T-cell (primary cell): Measurements from ENCODE around the gene CDC42SE2. TPM values are rescaled to one million over a fixed set of nuclear protein-coding genes. Genes with fewer than 3 reads are reported as not detected.

Experiments used
- ATAC-seq, 4 experiments: fragments of 200-7000 bp in 3 of 4; fragments of 150-1000 bp in 1 of 4; cut with Tn5 transposase; replicated peaks in 1 of 4; 1 replicate in 3 of 4; 2 replicates in 1 of 4; pipeline ENCODE4 v1.10.0; 2021; ENCODE audit warnings: moderate library complexity in 3 of 4, mild to moderate bottlenecking in 2 of 4, moderate number of reproducible peaks in 1 of 4
- CTCF ChIA-PET, 2 donors: fragments of 300-600 bp; sonication (Branson Sonifier 250); formaldehyde crosslinking; loops; one replicate each; lab custom pipeline; 2022; ENCODE audit warnings: antibody characterized with exemption in 2 of 2; lab: Charles Lee
- POLR2A ChIA-PET, 2 donors: fragments of 300-600 bp; sonication (Branson Sonifier 250); formaldehyde crosslinking; loops; one replicate each; lab custom pipeline; 2022; ENCODE audit warnings: antibody characterized with exemption in 2 of 2; lab: Charles Lee
- DNase-seq, 35 experiments: peaks; one replicate each; pipeline versions ENCODE4 v3.0.0 to v3.0.0-alpha.2; 2013 to 2023
- H3K27ac ChIP-seq: one replicate; pipeline ENCODE4 v1.5.1; 2013; ENCODE audit warnings: low read length
- H3K27me3 ChIP-seq, 2 experiments: replicated peaks in 1 of 2; 1 replicate in 1 of 2; 2 replicates in 1 of 2; pipeline versions ENCODE4 v1.6.1 to v1.7.0; 2013; ENCODE audit warnings: low read length in 1 of 2, mixed read lengths in 1 of 2; ENCODE audit not compliant: control insufficient read depth in 2 of 2, insufficient read depth in 2 of 2; ENCODE audit errors: extremely low read depth in 1 of 2
- H3K36me3 ChIP-seq, 2 donors: 1 replicate in 1 of 2; 2 replicates in 1 of 2; pipeline versions ENCODE4 v1.6.1 to v1.7.0; 2013; ENCODE audit warnings: low read length in 1 of 2; ENCODE audit not compliant: control insufficient read depth in 2 of 2, insufficient read depth in 1 of 2; ENCODE audit errors: extremely low read depth in 1 of 2
- H3K4me1 ChIP-seq, 2 experiments: 1 replicate in 1 of 2; 2 replicates in 1 of 2; pipeline versions ENCODE4 v1.6.1 to v1.7.0; 2013; ENCODE audit warnings: low read length in 2 of 2, mixed read lengths in 1 of 2; ENCODE audit not compliant: insufficient read depth in 2 of 2, control insufficient read depth in 1 of 2; ENCODE audit errors: extremely low read depth in 1 of 2
- H3K4me3 ChIP-seq, 2 donors: 1 replicate in 1 of 2; 2 replicates in 1 of 2; pipeline versions ENCODE4 v1.5.1 to v1.7.0; 2013; ENCODE audit warnings: mild to moderate bottlenecking in 2 of 2, low read length in 1 of 2, moderate library complexity in 1 of 2; ENCODE audit not compliant: control insufficient read depth in 1 of 2; ENCODE audit errors: extremely low read depth in 1 of 2
- H3K9me3 ChIP-seq: 2 replicates; pipeline ENCODE4 v1.7.0; 2013
- H3K27ac Mint-ChIP-seq, 2 donors: one replicate each; pipeline ENCODE4 v1.8.0; 2020 to 2021; ENCODE audit warnings: mild to moderate bottlenecking in 2 of 2, mixed read lengths in 2 of 2
- H3K27me3 Mint-ChIP-seq, 2 donors: one replicate each; pipeline ENCODE4 v1.8.0; 2021 to 2022; ENCODE audit warnings: mixed read lengths in 2 of 2
- H3K36me3 Mint-ChIP-seq: one replicate; pipeline ENCODE4 v1.8.0; 2021; ENCODE audit warnings: mixed read lengths
- H3K4me1 Mint-ChIP-seq, 3 donors: one replicate each; pipeline ENCODE4 v1.8.0; 2020 to 2022; ENCODE audit warnings: mixed read lengths in 3 of 3, mild to moderate bottlenecking in 1 of 3
- H3K4me3 Mint-ChIP-seq, 3 donors: one replicate each; pipeline ENCODE4 v1.8.0; 2020 to 2022; ENCODE audit warnings: mild to moderate bottlenecking in 3 of 3, mixed read lengths in 3 of 3, moderate library complexity in 3 of 3
- H3K9me3 Mint-ChIP-seq, 3 donors: one replicate each; pipeline ENCODE4 v1.8.0; 2020 to 2022; ENCODE audit warnings: mixed read lengths in 3 of 3
- WGBS: methylation state at CpG from one replicate; pipeline ENCODE4 v1.1.5; 2013; ENCODE audit warnings: missing lambda C conversion rate; ENCODE audit not compliant: insufficient coverage; 5-methylcytosine and 5-hydroxymethylcytosine counted together
- total RNA-seq, 35 experiments: library from RNA in 6 of 35; stranded (reverse) in 6 of 35; fragments of 120-200 nt in 1 of 35; gene quantifications; one replicate each; pipeline versions ENCODE4 v1.2.1 to v1.2.4 and lab custom pipeline; 2013 to 2026

The CDC42SE2 gene
- total RNA-seq, 5 donors from 2014 or later (not counting 1 experiment from before 2014, with no cell fraction given) = 229 to 259 (median 238) TPM

GRCh38 chr5:131285703-131286399 is 22.0 kb downstream of the CDC42SE2 start:
- Histone ChIP-seq H3K9me3 (no peaks in the 10 kb centered on the region), H3K27ac (peak overlapping the region; percentile 55), H3K4me1 (peaks cover 58 to 68% of the 10 kb centered on the region in 2 experiments), H3K27me3 (no peaks in the 10 kb centered on the region), H3K36me3 (peaks cover 0 to 15% of the 10 kb centered on the region in 2 donors), H3K4me3 (no peak overlapping the region)
- Mint-ChIP-seq H3K4me3 (peak overlapping the region; percentile 46 to 75 (median 47)), H3K4me1 (peaks cover 84 to 87% (median 86%) of the 10 kb centered on the region in 3 donors), H3K27me3 (no peaks in the 10 kb centered on the region), H3K9me3 (no peaks in the 10 kb centered on the region), H3K27ac (peak overlapping the region; percentile 84 to 91), H3K36me3 (peaks cover 20% of the 10 kb centered on the region)
- ChIA-PET POLR2A (interaction anchor here (0.5 to 1.3 kb wide), 14 partner anchors 9 to 252 kb away, joined by 3 to 7 read pairs (median 4); partner anchors contain the start of gene CDC42SE2 (in 1 of the 2)), CTCF (interaction anchor here (0.5 to 1.3 kb wide), 14 partner anchors 10 to 878 kb away, joined by 3 to 11 read pairs (median 4); no protein-coding TSS in a partner anchor)
- no CpG with 5 or more reads among the region's 1 CpG for WGBS
- ATAC-seq (peak in 1 of 4 experiments; percentile 4), DNase-seq (no peak)

- peaks cover 0 to 15% of the 10 kb centered on the region in 2 donors for H3K36me3 ChIP-seq
- H3K36me3 Mint-ChIP-seq = peaks cover 20% of the 10 kb centered on the region
- peak overlapping the region in 1 of 2 donors; percentile 91 for H3K27ac Mint-ChIP-seq
- ChIA-PET POLR2A (interaction anchor here (0.5 to 1.3 kb wide), 6 partner anchors 13 to 251 kb away, joined by 3 to 5 read pairs (median 4); no protein-coding TSS in a partner anchor), CTCF (interaction anchor here (0.6 to 1.3 kb wide), 4 partner anchors 20 to 23 kb away, joined by 3 to 11 read pairs (median 4); no protein-coding TSS in a partner anchor)
- H3K27ac ChIP-seq = peak overlapping the region; percentile 55
- no peaks in the 10 kb centered on the region for H3K9me3 Mint-ChIP-seq
- H3K9me3 ChIP-seq = no peaks in the 10 kb centered on the region
- H3K4me1 Mint-ChIP-seq = peaks cover 84 to 86% (median 86%) of the 10 kb centered on the region in 3 donors
- H3K27me3 ChIP-seq = no peaks in the 10 kb centered on the region
- H3K4me3 ChIP-seq = no peak overlapping the region
- peaks cover 61 to 68% of the 10 kb centered on the region in 2 experiments for H3K4me1 ChIP-seq
- DNase-seq (no peak), ATAC-seq (no peak)
- H3K27me3 Mint-ChIP-seq = no peaks in the 10 kb centered on the region
- peak overlapping the region in 1 of 3 donors; percentile 34 for H3K4me3 Mint-ChIP-seq
- WGBS = no CpG with 5 or more reads among the region's 5 CpGs
These were observed 22.5 kb downstream of the CDC42SE2 start for GRCh38 chr5:131286400-131286715.

DNA sequence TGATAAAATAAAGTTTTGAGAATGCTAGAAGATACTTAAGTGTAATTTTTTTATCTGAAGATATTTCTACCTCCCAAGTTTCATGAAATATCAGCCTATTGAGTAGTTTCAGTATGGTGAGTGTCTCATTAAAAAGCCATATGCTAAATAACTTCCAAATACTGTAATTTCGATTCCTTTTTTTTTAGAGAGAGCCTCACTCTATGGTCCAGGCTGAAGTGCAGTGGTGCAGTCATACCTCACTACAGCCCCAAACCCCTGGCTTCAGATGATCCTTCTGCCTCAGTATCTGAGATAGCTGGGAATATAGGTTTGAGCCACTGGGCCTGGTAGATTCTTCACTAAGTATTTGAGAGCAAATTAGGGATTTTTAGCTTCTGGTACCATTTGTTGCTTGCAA is 24.5 kb downstream of the CDC42SE2 start:
- Histone ChIP-seq H3K4me1 (peaks cover 65 to 75% of the 10 kb centered on the region in 2 experiments), H3K9me3 (no peaks in the 10 kb centered on the region), H3K4me3 (no peak overlapping the region), H3K27me3 (no peaks in the 10 kb centered on the region), H3K27ac (peak overlapping the region; percentile 84), H3K36me3 (peaks cover 0 to 15% of the 10 kb centered on the region in 2 donors)
- H3K27ac Mint-ChIP-seq = peak overlapping the region; percentile 91 to 96
- ATAC-seq (no peak), DNase-seq (no peak)
- H3K27me3 Mint-ChIP-seq = no peaks in the 10 kb centered on the region
- WGBS = no CpG with 5 or more reads among the region's 1 CpG
- peaks cover 76 to 82% (median 77%) of the 10 kb centered on the region in 3 donors for H3K4me1 Mint-ChIP-seq
- ChIA-PET POLR2A (interaction anchor here in 1 of 2 donors (1.2 kb wide), 1 partner anchor 24 kb away, joined by 6 read pairs; no protein-coding TSS in a partner anchor), CTCF (interaction anchor here in 1 of 2 donors (0.5 to 1.3 kb wide), 2 partner anchors 22 to 120 kb away, joined by 3 to 7 read pairs; no protein-coding TSS in a partner anchor)
- no peaks in the 10 kb centered on the region for H3K9me3 Mint-ChIP-seq
- H3K4me3 Mint-ChIP-seq = peak overlapping the region; percentile 77 to 83 (median 77)
- H3K36me3 Mint-ChIP-seq = peaks cover 13% of the 10 kb centered on the region

GRCh38 chr5:131289738-131290137 is 25.9 kb downstream of the CDC42SE2 start:
- peak overlapping the region; percentile 84 for H3K27ac ChIP-seq
- no CpG with 5 or more reads among the region's 3 CpGs for WGBS
- Mint-ChIP-seq H3K27me3 (no peaks in the 10 kb centered on the region), H3K9me3 (no peaks in the 10 kb centered on the region), H3K27ac (peak overlapping the region; percentile 91 to 96), H3K4me1 (peaks cover 78 to 83% (median 81%) of the 10 kb centered on the region in 3 donors), H3K4me3 (peak overlapping the region; percentile 77 to 83 (median 77)), H3K36me3 (peaks cover 22% of the 10 kb centered on the region)
- H3K9me3 ChIP-seq = no peaks in the 10 kb centered on the region
- H3K27me3 ChIP-seq = no peaks in the 10 kb centered on the region
- H3K4me3 ChIP-seq = peak overlapping the region; percentile 17 to 32
- peaks cover 62 to 71% of the 10 kb centered on the region in 2 experiments for H3K4me1 ChIP-seq
- ATAC-seq (peak; percentile 43 to 70 (median 62)), DNase-seq (no peak)
- POLR2A ChIA-PET = interaction anchor here (0.6 to 1.2 kb wide), 10 partner anchors 17 to 104 kb away, joined by 3 to 17 read pairs (median 4); no protein-coding TSS in a partner anchor
- peaks cover 0 to 13% of the 10 kb centered on the region in 2 donors for H3K36me3 ChIP-seq
- CTCF ChIA-PET = interaction anchor here (0.6 to 1.3 kb wide), 7 partner anchors 8 to 92 kb away, joined by 3 to 7 read pairs (median 4); no protein-coding TSS in a partner anchor

DNA sequence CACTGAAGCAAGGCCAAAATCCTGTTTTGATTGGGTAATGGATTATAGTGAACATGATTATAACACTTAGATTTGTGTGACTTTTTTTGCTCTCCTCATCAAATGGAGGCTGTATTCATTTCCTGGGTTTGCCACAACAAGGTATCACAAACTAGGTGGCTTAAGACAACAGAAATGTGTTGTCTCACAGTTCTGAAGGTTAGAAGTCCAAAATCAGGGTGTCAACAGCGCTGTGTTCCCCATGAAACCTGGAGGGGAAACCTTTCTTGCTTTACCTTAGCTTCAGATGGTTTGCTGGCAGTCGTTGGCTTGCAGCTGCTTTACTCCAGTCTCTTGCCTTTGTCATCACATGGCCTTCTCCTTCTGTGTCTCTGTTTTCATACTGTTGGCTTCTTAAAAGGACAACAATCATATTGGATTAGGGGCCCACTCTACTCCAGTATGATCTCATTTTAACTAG is 32.4 kb downstream of the CDC42SE2 start:
- no peaks in the 10 kb centered on the region for H3K9me3 ChIP-seq
- whole genome bisulfite sequencing = 14% methylated on average over 1 of the region's 2 CpGs
- peaks cover 78 to 87% (median 85%) of the 10 kb centered on the region in 3 donors for H3K4me1 Mint-ChIP-seq
- H3K4me1 ChIP-seq = peaks cover 47 to 58% of the 10 kb centered on the region in 2 experiments
- H3K27ac ChIP-seq = peak overlapping the region; percentile 56
- H3K36me3 ChIP-seq = no peaks in the 10 kb centered on the region
- H3K27ac Mint-ChIP-seq = peak overlapping the region; percentile 88 to 91
- ATAC-seq (peak; percentile 27 to 68 (median 58)), DNase-seq (peak in 3 of 35 experiments; percentile 21 to 57 (median 28))
- no peaks in the 10 kb centered on the region for H3K9me3 Mint-ChIP-seq
- H3K4me3 ChIP-seq = no peak overlapping the region
- H3K36me3 Mint-ChIP-seq = peaks cover 40% of the 10 kb centered on the region
- H3K4me3 Mint-ChIP-seq = peak overlapping the region; percentile 32 to 59 (median 46)
- ChIA-PET CTCF (interaction anchor here in 1 of 2 donors (1.9 kb wide), 1 partner anchor 11 kb away, joined by 4 read pairs; no protein-coding TSS in a partner anchor), POLR2A (interaction anchor here (0.5 to 0.7 kb wide), 3 partner anchors 9 to 96 kb away, joined by 3 read pairs; no protein-coding TSS in a partner anchor)
- no peaks in the 10 kb centered on the region for H3K27me3 ChIP-seq
- H3K27me3 Mint-ChIP-seq = no peaks in the 10 kb centered on the region

- WGBS = no CpG with 5 or more reads among the region's 5 CpGs
- H3K4me3 Mint-ChIP-seq = peak overlapping the region in 1 of 3 donors; percentile 67
- peaks cover 41% of the 10 kb centered on the region for H3K36me3 Mint-ChIP-seq
- peak overlapping the region in 1 of 2 donors; percentile 87 for H3K27ac Mint-ChIP-seq
- CTCF ChIA-PET = interaction anchor here (0.6 to 0.9 kb wide), 3 partner anchors 13 to 77 kb away, joined by 3 to 5 read pairs (median 4); no protein-coding TSS in a partner anchor
- ATAC-seq (no peak), DNase-seq (no peak)
- Histone ChIP-seq H3K27ac (peak overlapping the region; percentile 26), H3K9me3 (no peaks in the 10 kb centered on the region), H3K4me3 (no peak overlapping the region), H3K36me3 (no peaks in the 10 kb centered on the region), H3K4me1 (peaks cover 43 to 48% of the 10 kb centered on the region in 2 experiments), H3K27me3 (no peaks in the 10 kb centered on the region)
- no peaks in the 10 kb centered on the region for H3K9me3 Mint-ChIP-seq
- peaks cover 80 to 90% (median 83%) of the 10 kb centered on the region in 3 donors for H3K4me1 Mint-ChIP-seq
- H3K27me3 Mint-ChIP-seq = no peaks in the 10 kb centered on the region
- POLR2A ChIA-PET = interaction anchor here (0.6 to 1.5 kb wide), 3 partner anchors 8 to 151 kb away, joined by 3 to 6 read pairs (median 4); no protein-coding TSS in a partner anchor
These were observed 34.0 kb downstream of the CDC42SE2 start for GRCh38 chr5:131297886-131298285.
